Mesendoderm (in vitro differentiated cells): ENCODE results near the gene ASTL.

ENCODE experiments used
- DNase-seq: peaks from one replicate; pipeline ENCODE4 v3.0.0; 2013
- H2AK5ac ChIP-seq: 2 replicates; pipeline ENCODE4 v1.6.1; 2013; ENCODE audit warnings: low read length, inconsistent platforms
- H2BK120ac ChIP-seq: 2 replicates; pipeline ENCODE4 v1.6.1; 2013; ENCODE audit warnings: low read depth, mild to moderate bottlenecking, low read length, moderate library complexity, mixed read lengths
- H2BK15ac ChIP-seq: replicated peaks from 2 replicates; pipeline ENCODE4 v1.6.1; 2013; ENCODE audit warnings: low read depth, mild to moderate bottlenecking, moderate library complexity
- H2BK5ac ChIP-seq: 2 replicates; pipeline ENCODE4 v1.6.1; 2013; ENCODE audit warnings: low read length, inconsistent platforms
- H3K18ac ChIP-seq: 2 replicates; pipeline ENCODE4 v1.6.1; 2013; ENCODE audit warnings: mild to moderate bottlenecking, low read length, mixed read lengths
- H3K23ac ChIP-seq: one replicate; pipeline ENCODE4 v1.6.1; 2013; ENCODE audit warnings: low read length
- H3K27ac ChIP-seq: 2 replicates; pipeline ENCODE4 v1.5.1; 2013; ENCODE audit warnings: low read depth, mild to moderate bottlenecking, inconsistent platforms, low read length, moderate library complexity
- H3K27me3 ChIP-seq: 2 replicates; pipeline ENCODE4 v1.6.1; 2013; ENCODE audit warnings: low read length, control low read depth, mild to moderate bottlenecking, inconsistent platforms; ENCODE audit not compliant: insufficient read depth, poor library complexity
- H3K36me3 ChIP-seq: 2 replicates; pipeline ENCODE4 v1.6.1; 2013; ENCODE audit warnings: low read length, inconsistent platforms; ENCODE audit not compliant: control insufficient read depth, insufficient read depth
- H3K4ac ChIP-seq: one replicate; pipeline ENCODE4 v1.6.1; 2013; ENCODE audit warnings: low read depth, mild to moderate bottlenecking, low read length, moderate library complexity
- H3K4me1 ChIP-seq: 2 replicates; pipeline ENCODE4 v1.6.1; 2013; ENCODE audit warnings: low read depth, low read length, inconsistent platforms; ENCODE audit not compliant: control insufficient read depth
- H3K4me2 ChIP-seq: 2 replicates; pipeline ENCODE4 v1.6.1; 2013; ENCODE audit warnings: low read length
- H3K4me3 ChIP-seq: 2 replicates; pipeline ENCODE4 v1.5.1; 2013; ENCODE audit warnings: mild to moderate bottlenecking, low read length
- H3K56ac ChIP-seq: one replicate; pipeline ENCODE4 v1.6.1; 2013; ENCODE audit warnings: low read length
- H3K79me1 ChIP-seq: 2 replicates; pipeline ENCODE4 v1.6.1; 2013; ENCODE audit warnings: low read length, inconsistent platforms
- H3K79me2 ChIP-seq: 2 replicates; pipeline ENCODE4 v1.6.1; 2013; ENCODE audit warnings: mild to moderate bottlenecking, low read length; ENCODE audit not compliant: control insufficient read depth, insufficient read depth
- H3K9ac ChIP-seq: 2 replicates; pipeline ENCODE4 v1.6.1; 2013; ENCODE audit warnings: low read length, inconsistent platforms
- H4K5ac ChIP-seq: one replicate; pipeline ENCODE4 v1.6.1; 2013; ENCODE audit warnings: low read length
- H4K8ac ChIP-seq: one replicate; pipeline ENCODE4 v1.6.1; 2013; ENCODE audit warnings: low read depth, mild to moderate bottlenecking, control low read depth, low read length, moderate library complexity
- WGBS: extraction: QIAGEN DNeasy Blood & Tissue Kit; methylation state at CpG from one replicate; pipeline ENCODE4 v1.1.7; 2013; ENCODE audit warnings: low lambda C conversion rate, missing lambda C conversion rate; ENCODE audit not compliant: insufficient coverage; ENCODE audit errors: extremely low coverage; 5-methylcytosine and 5-hydroxymethylcytosine counted together

ASTL gene

GRCh38 chr2:96112501-96113366 is 25.6 kb downstream of the ASTL start:
- Histone ChIP-seq H3K27ac (no peak overlapping the region), H3K79me1 (no peaks in the 10 kb centered on the region), H3K27me3 (no peaks in the 10 kb centered on the region), H3K4me2 (no peak overlapping the region), H2BK15ac (no peak overlapping the region), H3K4me3 (no peak overlapping the region), H3K4ac (no peak overlapping the region), H4K8ac (no peak overlapping the region), H2BK120ac (no peak overlapping the region), H3K56ac (no peak overlapping the region), H3K4me1 (peaks cover 7% of the 10 kb centered on the region), H3K9ac (no peak overlapping the region), H3K18ac (no peak overlapping the region), H2AK5ac (no peak overlapping the region), H3K36me3 (no peaks in the 10 kb centered on the region), H3K23ac (no peak overlapping the region), H2BK5ac (no peak overlapping the region), H3K79me2 (no peaks in the 10 kb centered on the region), H4K5ac (no peak overlapping the region)
- peak; percentile 25 for DNase-seq
- WGBS = no CpG with 5 or more reads among the region's 9 CpGs

GRCh38 chr2:96111823-96112500 is 26.3 kb downstream of the ASTL start:
- Histone ChIP-seq H2BK5ac (no peak overlapping the region), H2AK5ac (peak overlapping the region; percentile 38), H3K79me1 (no peaks in the 10 kb centered on the region), H3K4ac (no peak overlapping the region), H3K23ac (no peak overlapping the region), H4K5ac (no peak overlapping the region), H3K36me3 (no peaks in the 10 kb centered on the region), H3K79me2 (no peaks in the 10 kb centered on the region), H2BK15ac (no peak overlapping the region), H3K18ac (no peak overlapping the region), H3K56ac (no peak overlapping the region), H4K8ac (no peak overlapping the region), H3K27ac (no peak overlapping the region), H3K4me3 (no peak overlapping the region), H3K4me1 (peaks cover 7% of the 10 kb centered on the region), H3K9ac (no peak overlapping the region), H2BK120ac (no peak overlapping the region), H3K27me3 (no peaks in the 10 kb centered on the region), H3K4me2 (no peak overlapping the region)
- DNase-seq = no peak
- WGBS = no CpG with 5 or more reads among the region's 7 CpGs

- H3K23ac ChIP-seq = no peak overlapping the region
- no peak for DNase-seq
- H3K36me3 ChIP-seq = no peaks in the 10 kb centered on the region
- H3K4ac ChIP-seq = no peak overlapping the region
- H4K8ac ChIP-seq = no peak overlapping the region
- no peak overlapping the region for H3K4me3 ChIP-seq
- no peak overlapping the region for H3K18ac ChIP-seq
- no peak overlapping the region for H2BK5ac ChIP-seq
- no peak overlapping the region for H3K27ac ChIP-seq
- H2BK15ac ChIP-seq = no peak overlapping the region
- H3K56ac ChIP-seq = no peak overlapping the region
- H3K27me3 ChIP-seq = no peaks in the 10 kb centered on the region
- H3K9ac ChIP-seq = no peak overlapping the region
- no CpG with 5 or more reads among the region's 4 CpGs for WGBS
- no peak overlapping the region for H2AK5ac ChIP-seq
- H3K4me1 ChIP-seq = peaks cover 7% of the 10 kb centered on the region
- H2BK120ac ChIP-seq = no peak overlapping the region
- H3K79me1 ChIP-seq = no peaks in the 10 kb centered on the region
- no peaks in the 10 kb centered on the region for H3K79me2 ChIP-seq
- H4K5ac ChIP-seq = no peak overlapping the region
- no peak overlapping the region for H3K4me2 ChIP-seq
These were observed 27.1 kb downstream of the ASTL start for GRCh38 chr2:96111257-96111640.

GRCh38 chr2:96110621-96111256 is 27.6 kb downstream of the ASTL start:
- Histone ChIP-seq H3K79me2 (no peaks in the 10 kb centered on the region), H2BK15ac (no peak overlapping the region), H3K4ac (no peak overlapping the region), H2BK120ac (no peak overlapping the region), H3K36me3 (no peaks in the 10 kb centered on the region), H3K18ac (no peak overlapping the region), H4K8ac (no peak overlapping the region), H3K79me1 (no peaks in the 10 kb centered on the region), H4K5ac (no peak overlapping the region), H3K9ac (no peak overlapping the region), H3K4me2 (no peak overlapping the region), H2AK5ac (no peak overlapping the region), H3K27me3 (no peaks in the 10 kb centered on the region), H3K23ac (no peak overlapping the region), H2BK5ac (no peak overlapping the region), H3K27ac (no peak overlapping the region), H3K56ac (no peak overlapping the region), H3K4me3 (no peak overlapping the region), H3K4me1 (peaks cover 7% of the 10 kb centered on the region)
- DNase-seq = no peak
- no CpG with 5 or more reads among the region's 13 CpGs for WGBS

- no peak overlapping the region for H3K27ac ChIP-seq
- H3K4me1 ChIP-seq = peaks cover 7% of the 10 kb centered on the region
- H3K36me3 ChIP-seq = no peaks in the 10 kb centered on the region
- H3K27me3 ChIP-seq = no peaks in the 10 kb centered on the region
- H3K79me2 ChIP-seq = no peaks in the 10 kb centered on the region
- no peak overlapping the region for H3K56ac ChIP-seq
- H3K18ac ChIP-seq = no peak overlapping the region
- no peak overlapping the region for H3K4me2 ChIP-seq
- H4K8ac ChIP-seq = no peak overlapping the region
- no peak overlapping the region for H3K4me3 ChIP-seq
- H2BK5ac ChIP-seq = no peak overlapping the region
- DNase-seq = no peak
- H4K5ac ChIP-seq = no peak overlapping the region
- H2AK5ac ChIP-seq = no peak overlapping the region
- no peak overlapping the region for H3K9ac ChIP-seq
- no peak overlapping the region for H3K23ac ChIP-seq
- H2BK15ac ChIP-seq = no peak overlapping the region
- no peaks in the 10 kb centered on the region for H3K79me1 ChIP-seq
- WGBS = no CpG with 5 or more reads among the region's 3 CpGs
- H3K4ac ChIP-seq = no peak overlapping the region
- no peak overlapping the region for H2BK120ac ChIP-seq
These were observed 28.3 kb downstream of the ASTL start for GRCh38 chr2:96109931-96110511.
